ENCODE results near the gene PDZRN4.

Gene PDZRN4

GRCh38 chr12:41217727-41218126 is 29.6 kb downstream of the PDZRN4 start:
- no peak for DNase-seq
- H2BK5ac ChIP-seq (ENCODE audit: low read length): no peak overlapping the region
- H2BK120ac ChIP-seq (ENCODE audit: low read depth, low read length): no peak overlapping the region
- no peak overlapping the region for H3K9ac ChIP-seq (ENCODE audit: low read length)
- no peak overlapping the region for H2AK5ac ChIP-seq (ENCODE audit: low read length)
- no peak overlapping the region for H4K5ac ChIP-seq (ENCODE audit: low read length)
- no peak overlapping the region for H3K23ac ChIP-seq (ENCODE audit: low read length)
- no peaks in the 10 kb centered on the region for H3K27me3 ChIP-seq (ENCODE audit: insufficient read depth, low read length, poor library complexity)
- no peak overlapping the region for H3K4ac ChIP-seq (ENCODE audit: low read depth, low read length)
- H3K4me3 ChIP-seq (ENCODE audit: low read length): no peak overlapping the region
- H3K27ac ChIP-seq (ENCODE audit: low read depth, low read length): no peak overlapping the region
- no peaks in the 10 kb centered on the region for H3K4me1 ChIP-seq (ENCODE audit: control insufficient read depth, low read depth, low read length)
- no peak overlapping the region for H2BK15ac ChIP-seq (replicated peaks; ENCODE audit: low read depth)
- no peak overlapping the region for H4K8ac ChIP-seq (ENCODE audit: low read depth, low read length)
- H3K79me1 ChIP-seq (ENCODE audit: low read length): no peaks in the 10 kb centered on the region
- H3K79me2 ChIP-seq (ENCODE audit: control insufficient read depth, insufficient read depth, low read length): no peaks in the 10 kb centered on the region
- no CpG with 5 or more reads among the region's 1 CpG for WGBS (ENCODE audit: extremely low coverage, insufficient coverage, low lambda C conversion rate)
- no peaks in the 10 kb centered on the region for H3K36me3 ChIP-seq (ENCODE audit: control insufficient read depth, insufficient read depth, low read length)
- H3K4me2 ChIP-seq (ENCODE audit: low read length): no peak overlapping the region
- no peak overlapping the region for H3K56ac ChIP-seq (ENCODE audit: low read length)
- H3K18ac ChIP-seq (ENCODE audit: low read length): no peak overlapping the region

GRCh38 chr12:41220931-41221330 is 32.8 kb downstream of the PDZRN4 start:
- Histone ChIP-seq H2AK5ac (ENCODE audit: low read length) (no peak overlapping the region), H3K4me3 (ENCODE audit: low read length) (no peak overlapping the region), H3K4ac (ENCODE audit: low read depth, low read length) (no peak overlapping the region), H3K27ac (ENCODE audit: low read depth, low read length) (no peak overlapping the region), H2BK15ac (replicated peaks; ENCODE audit: low read depth) (no peak overlapping the region), H3K4me1 (ENCODE audit: control insufficient read depth, low read depth, low read length) (no peaks in the 10 kb centered on the region), H2BK120ac (ENCODE audit: low read depth, low read length) (no peak overlapping the region), H3K27me3 (ENCODE audit: insufficient read depth, low read length, poor library complexity) (no peaks in the 10 kb centered on the region), H3K79me1 (ENCODE audit: low read length) (no peaks in the 10 kb centered on the region), H3K79me2 (ENCODE audit: control insufficient read depth, insufficient read depth, low read length) (no peaks in the 10 kb centered on the region), H3K56ac (ENCODE audit: low read length) (no peak overlapping the region), H3K4me2 (ENCODE audit: low read length) (no peak overlapping the region), H3K36me3 (ENCODE audit: control insufficient read depth, insufficient read depth, low read length) (no peaks in the 10 kb centered on the region), H2BK5ac (ENCODE audit: low read length) (no peak overlapping the region), H3K9ac (ENCODE audit: low read length) (no peak overlapping the region), H4K8ac (ENCODE audit: low read depth, low read length) (no peak overlapping the region), H4K5ac (ENCODE audit: low read length) (no peak overlapping the region), H3K23ac (ENCODE audit: low read length) (no peak overlapping the region), H3K18ac (ENCODE audit: low read length) (no peak overlapping the region)
- DNase-seq: no peak
- WGBS (ENCODE audit: extremely low coverage, insufficient coverage, low lambda C conversion rate): no CpG with 5 or more reads among the region's 2 CpGs

GRCh38 chr12:41221491-41221890 is 33.4 kb downstream of the PDZRN4 start:
- Histone ChIP-seq H2AK5ac (ENCODE audit: low read length) (no peak overlapping the region), H2BK5ac (ENCODE audit: low read length) (no peak overlapping the region), H2BK15ac (replicated peaks; ENCODE audit: low read depth) (no peak overlapping the region), H3K4me2 (ENCODE audit: low read length) (no peak overlapping the region), H2BK120ac (ENCODE audit: low read depth, low read length) (no peak overlapping the region), H3K36me3 (ENCODE audit: control insufficient read depth, insufficient read depth, low read length) (no peaks in the 10 kb centered on the region), H3K4me1 (ENCODE audit: control insufficient read depth, low read depth, low read length) (no peaks in the 10 kb centered on the region), H3K9ac (ENCODE audit: low read length) (no peak overlapping the region), H3K18ac (ENCODE audit: low read length) (no peak overlapping the region), H3K4me3 (ENCODE audit: low read length) (no peak overlapping the region), H3K4ac (ENCODE audit: low read depth, low read length) (no peak overlapping the region), H3K56ac (ENCODE audit: low read length) (no peak overlapping the region), H4K5ac (ENCODE audit: low read length) (no peak overlapping the region), H3K79me1 (ENCODE audit: low read length) (no peaks in the 10 kb centered on the region), H3K79me2 (ENCODE audit: control insufficient read depth, insufficient read depth, low read length) (no peaks in the 10 kb centered on the region), H3K27me3 (ENCODE audit: insufficient read depth, low read length, poor library complexity) (no peaks in the 10 kb centered on the region), H4K8ac (ENCODE audit: low read depth, low read length) (no peak overlapping the region), H3K23ac (ENCODE audit: low read length) (no peak overlapping the region), H3K27ac (ENCODE audit: low read depth, low read length) (no peak overlapping the region)
- DNase-seq: no peak
- no CpG with 5 or more reads among the region's 4 CpGs for WGBS (ENCODE audit: extremely low coverage, insufficient coverage, low lambda C conversion rate)

GRCh38 chr12:41223600-41223999 is 35.5 kb downstream of the PDZRN4 start:
- Histone ChIP-seq H3K56ac (ENCODE audit: low read length) (no peak overlapping the region), H2BK15ac (replicated peaks; ENCODE audit: low read depth) (no peak overlapping the region), H2BK5ac (ENCODE audit: low read length) (no peak overlapping the region), H3K4me2 (ENCODE audit: low read length) (no peak overlapping the region), H3K36me3 (ENCODE audit: control insufficient read depth, insufficient read depth, low read length) (no peaks in the 10 kb centered on the region), H2BK120ac (ENCODE audit: low read depth, low read length) (no peak overlapping the region), H3K27me3 (ENCODE audit: insufficient read depth, low read length, poor library complexity) (no peaks in the 10 kb centered on the region), H3K79me2 (ENCODE audit: control insufficient read depth, insufficient read depth, low read length) (no peaks in the 10 kb centered on the region), H3K79me1 (ENCODE audit: low read length) (no peaks in the 10 kb centered on the region), H3K4me3 (ENCODE audit: low read length) (no peak overlapping the region), H3K27ac (ENCODE audit: low read depth, low read length) (no peak overlapping the region), H3K23ac (ENCODE audit: low read length) (no peak overlapping the region), H3K4me1 (ENCODE audit: control insufficient read depth, low read depth, low read length) (no peaks in the 10 kb centered on the region), H4K8ac (ENCODE audit: low read depth, low read length) (no peak overlapping the region), H3K9ac (ENCODE audit: low read length) (no peak overlapping the region), H3K4ac (ENCODE audit: low read depth, low read length) (no peak overlapping the region), H4K5ac (ENCODE audit: low read length) (no peak overlapping the region), H2AK5ac (ENCODE audit: low read length) (no peak overlapping the region), H3K18ac (ENCODE audit: low read length) (no peak overlapping the region)
- DNase-seq: no peak
- WGBS (ENCODE audit: extremely low coverage, insufficient coverage, low lambda C conversion rate): no CpG with 5 or more reads among the region's 3 CpGs

GRCh38 chr12:41224066-41224465 is 35.9 kb downstream of the PDZRN4 start:
- no peak overlapping the region for H3K4ac ChIP-seq (ENCODE audit: low read depth, low read length)
- no peak overlapping the region for H2BK15ac ChIP-seq (replicated peaks; ENCODE audit: low read depth)
- H3K27me3 ChIP-seq (ENCODE audit: insufficient read depth, low read length, poor library complexity): no peaks in the 10 kb centered on the region
- no peak overlapping the region for H3K27ac ChIP-seq (ENCODE audit: low read depth, low read length)
- H2BK120ac ChIP-seq (ENCODE audit: low read depth, low read length): no peak overlapping the region
- no peak overlapping the region for H2BK5ac ChIP-seq (ENCODE audit: low read length)
- WGBS (ENCODE audit: extremely low coverage, insufficient coverage, low lambda C conversion rate): no CpG with 5 or more reads among the region's 1 CpG
- no peak overlapping the region for H4K5ac ChIP-seq (ENCODE audit: low read length)
- no peak overlapping the region for H3K9ac ChIP-seq (ENCODE audit: low read length)
- H3K18ac ChIP-seq (ENCODE audit: low read length): no peak overlapping the region
- no peak for DNase-seq
- no peak overlapping the region for H2AK5ac ChIP-seq (ENCODE audit: low read length)
- H3K36me3 ChIP-seq (ENCODE audit: control insufficient read depth, insufficient read depth, low read length): no peaks in the 10 kb centered on the region
- H3K56ac ChIP-seq (ENCODE audit: low read length): no peak overlapping the region
- no peak overlapping the region for H4K8ac ChIP-seq (ENCODE audit: low read depth, low read length)
- H3K23ac ChIP-seq (ENCODE audit: low read length): no peak overlapping the region
- no peak overlapping the region for H3K4me3 ChIP-seq (ENCODE audit: low read length)
- H3K4me1 ChIP-seq (ENCODE audit: control insufficient read depth, low read depth, low read length): no peaks in the 10 kb centered on the region
- H3K79me1 ChIP-seq (ENCODE audit: low read length): no peaks in the 10 kb centered on the region
- no peak overlapping the region for H3K4me2 ChIP-seq (ENCODE audit: low read length)
- no peaks in the 10 kb centered on the region for H3K79me2 ChIP-seq (ENCODE audit: control insufficient read depth, insufficient read depth, low read length)

GRCh38 chr12:41225179-41225578 is 37.1 kb downstream of the PDZRN4 start:
- Histone ChIP-seq H3K56ac (ENCODE audit: low read length) (no peak overlapping the region), H4K5ac (ENCODE audit: low read length) (no peak overlapping the region), H2BK15ac (replicated peaks; ENCODE audit: low read depth) (no peak overlapping the region), H3K4ac (ENCODE audit: low read depth, low read length) (no peak overlapping the region), H3K4me1 (ENCODE audit: control insufficient read depth, low read depth, low read length) (no peaks in the 10 kb centered on the region), H3K23ac (ENCODE audit: low read length) (no peak overlapping the region), H3K4me3 (ENCODE audit: low read length) (no peak overlapping the region), H3K79me1 (ENCODE audit: low read length) (no peaks in the 10 kb centered on the region), H3K27me3 (ENCODE audit: insufficient read depth, low read length, poor library complexity) (no peaks in the 10 kb centered on the region), H3K4me2 (ENCODE audit: low read length) (no peak overlapping the region), H4K8ac (ENCODE audit: low read depth, low read length) (no peak overlapping the region), H3K79me2 (ENCODE audit: control insufficient read depth, insufficient read depth, low read length) (no peaks in the 10 kb centered on the region), H3K9ac (ENCODE audit: low read length) (no peak overlapping the region), H3K36me3 (ENCODE audit: control insufficient read depth, insufficient read depth, low read length) (no peaks in the 10 kb centered on the region), H2BK5ac (ENCODE audit: low read length) (no peak overlapping the region), H3K27ac (ENCODE audit: low read depth, low read length) (no peak overlapping the region), H2AK5ac (ENCODE audit: low read length) (no peak overlapping the region), H2BK120ac (ENCODE audit: low read depth, low read length) (no peak overlapping the region), H3K18ac (ENCODE audit: low read length) (no peak overlapping the region)
- no peak for DNase-seq
- no CpG with 5 or more reads among the region's 1 CpG for WGBS (ENCODE audit: extremely low coverage, insufficient coverage, low lambda C conversion rate)

All from mesendoderm (in vitro differentiated cells).